Osteocyte (in vitro differentiated cells): ENCODE results near the gene MAGOH. TPM values are rescaled to one million over a fixed set of nuclear protein-coding genes. Genes with fewer than 3 reads are reported as not detected.
"Not testable (repeated sequence)": the region's sequence is repeated elsewhere in the genome, so short reads cannot be mapped to it uniquely, and the experiment has no call there.

Source experiments
- DNase-seq: peaks from one replicate; pipeline ENCODE4 v3.0.0; 2021; ENCODE audit warnings: mixed read lengths; ENCODE audit not compliant: unreplicated experiment; ENCODE audit errors: extremely low spot score
- H3K27ac Mint-ChIP-seq: one replicate; pipeline ENCODE4 v1.8.0; 2021; ENCODE audit warnings: mild to moderate bottlenecking, mixed read lengths; ENCODE audit not compliant: unreplicated experiment
- H3K27me3 Mint-ChIP-seq: one replicate; pipeline ENCODE4 v1.8.0; 2021; ENCODE audit warnings: mixed read lengths; ENCODE audit not compliant: unreplicated experiment
- H3K36me3 Mint-ChIP-seq: one replicate; pipeline ENCODE4 v1.8.0; 2021; ENCODE audit warnings: mixed read lengths; ENCODE audit not compliant: unreplicated experiment
- H3K4me1 Mint-ChIP-seq: one replicate; pipeline ENCODE4 v1.8.0; 2021; ENCODE audit warnings: mixed read lengths; ENCODE audit not compliant: unreplicated experiment
- H3K4me3 Mint-ChIP-seq: one replicate; pipeline ENCODE4 v1.8.0; 2021; ENCODE audit warnings: mild to moderate bottlenecking, moderate library complexity, mixed read lengths; ENCODE audit not compliant: unreplicated experiment
- H3K9me3 Mint-ChIP-seq: one replicate; pipeline ENCODE4 v1.8.0; 2021; ENCODE audit warnings: mixed read lengths; ENCODE audit not compliant: unreplicated experiment
- total RNA-seq: library from RNA; stranded (reverse); gene quantifications from 2 replicates; pipeline ENCODE4 v1.2.1, GENCODE V29; 2021
- TF ChIP-seq, protein P1 (sequence below): fragments of 200-600 bp; sonication (generic); IDR thresholded peaks from 2 replicates; pipeline ENCODE4 v1.5.0; 2021; ENCODE audit warnings: antibody characterized with exemption, mild to moderate bottlenecking, moderate library complexity

MAGOH gene
- total RNA-seq, 1 donor from 2014 or later: 37.7 TPM

GRCh38 chr1:53284224-53285020 lies 46.1 kb upstream of the MAGOH start:
- Mint-ChIP-seq H3K36me3 (no peaks in the 10 kb centered on the region), H3K4me3 (no peak overlapping the region), H3K27ac (no peak overlapping the region), H3K27me3 (no peaks in the 10 kb centered on the region), H3K4me1 (no peaks in the 10 kb centered on the region), H3K9me3 (no peaks in the 10 kb centered on the region)
- no peak for DNase-seq
- TF ChIP-seq, protein P1, sequence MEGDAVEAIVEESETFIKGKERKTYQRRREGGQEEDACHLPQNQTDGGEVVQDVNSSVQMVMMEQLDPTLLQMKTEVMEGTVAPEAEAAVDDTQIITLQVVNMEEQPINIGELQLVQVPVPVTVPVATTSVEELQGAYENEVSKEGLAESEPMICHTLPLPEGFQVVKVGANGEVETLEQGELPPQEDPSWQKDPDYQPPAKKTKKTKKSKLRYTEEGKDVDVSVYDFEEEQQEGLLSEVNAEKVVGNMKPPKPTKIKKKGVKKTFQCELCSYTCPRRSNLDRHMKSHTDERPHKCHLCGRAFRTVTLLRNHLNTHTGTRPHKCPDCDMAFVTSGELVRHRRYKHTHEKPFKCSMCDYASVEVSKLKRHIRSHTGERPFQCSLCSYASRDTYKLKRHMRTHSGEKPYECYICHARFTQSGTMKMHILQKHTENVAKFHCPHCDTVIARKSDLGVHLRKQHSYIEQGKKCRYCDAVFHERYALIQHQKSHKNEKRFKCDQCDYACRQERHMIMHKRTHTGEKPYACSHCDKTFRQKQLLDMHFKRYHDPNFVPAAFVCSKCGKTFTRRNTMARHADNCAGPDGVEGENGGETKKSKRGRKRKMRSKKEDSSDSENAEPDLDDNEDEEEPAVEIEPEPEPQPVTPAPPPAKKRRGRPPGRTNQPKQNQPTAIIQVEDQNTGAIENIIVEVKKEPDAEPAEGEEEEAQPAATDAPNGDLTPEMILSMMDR: no peak

- H3K4me3 Mint-ChIP-seq, H3K4me1 Mint-ChIP-seq, H3K36me3 Mint-ChIP-seq, H3K27me3 Mint-ChIP-seq, DNase-seq, H3K9me3 Mint-ChIP-seq, H3K27ac Mint-ChIP-seq: not testable (repeated sequence)
These were observed 44.8 kb upstream of the MAGOH start for GRCh38 chr1:53283156-53283555.

DNA sequence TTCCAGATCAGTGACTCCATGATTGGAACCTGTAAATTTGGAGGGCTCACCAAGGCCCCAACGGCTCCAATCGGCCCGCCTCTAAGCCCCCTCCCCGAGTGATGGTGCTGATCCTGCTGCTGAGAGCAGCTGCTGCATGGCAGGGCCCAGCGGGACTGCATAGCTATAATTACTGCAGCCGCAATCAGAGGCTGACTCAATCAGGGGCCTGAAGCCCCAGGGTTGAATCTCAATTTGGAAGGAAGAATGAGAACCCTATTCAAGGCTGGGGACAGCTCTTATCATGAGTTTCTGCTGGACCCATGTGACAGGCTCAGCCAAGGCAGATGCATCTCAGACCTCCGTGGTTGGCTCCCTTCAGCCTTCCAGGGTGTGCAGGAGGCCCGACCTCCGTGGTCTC lies 42.8 kb upstream of the MAGOH start:
- DNase-seq: no peak
- Mint-ChIP-seq H3K9me3 (no peaks in the 10 kb centered on the region), H3K4me3 (no peak overlapping the region), H3K27ac (no peak overlapping the region), H3K4me1 (no peaks in the 10 kb centered on the region), H3K36me3 (no peaks in the 10 kb centered on the region), H3K27me3 (no peaks in the 10 kb centered on the region)
- TF ChIP-seq, protein P1: no peak

GRCh38 chr1:53280496-53280895 lies 42.2 kb upstream of the MAGOH start:
- Mint-ChIP-seq H3K36me3 (no peaks in the 10 kb centered on the region), H3K4me3 (no peak overlapping the region), H3K27ac (no peak overlapping the region), H3K4me1 (no peaks in the 10 kb centered on the region), H3K9me3 (no peaks in the 10 kb centered on the region), H3K27me3 (no peaks in the 10 kb centered on the region)
- TF ChIP-seq, protein P1: no peak
- no peak for DNase-seq

DNA sequence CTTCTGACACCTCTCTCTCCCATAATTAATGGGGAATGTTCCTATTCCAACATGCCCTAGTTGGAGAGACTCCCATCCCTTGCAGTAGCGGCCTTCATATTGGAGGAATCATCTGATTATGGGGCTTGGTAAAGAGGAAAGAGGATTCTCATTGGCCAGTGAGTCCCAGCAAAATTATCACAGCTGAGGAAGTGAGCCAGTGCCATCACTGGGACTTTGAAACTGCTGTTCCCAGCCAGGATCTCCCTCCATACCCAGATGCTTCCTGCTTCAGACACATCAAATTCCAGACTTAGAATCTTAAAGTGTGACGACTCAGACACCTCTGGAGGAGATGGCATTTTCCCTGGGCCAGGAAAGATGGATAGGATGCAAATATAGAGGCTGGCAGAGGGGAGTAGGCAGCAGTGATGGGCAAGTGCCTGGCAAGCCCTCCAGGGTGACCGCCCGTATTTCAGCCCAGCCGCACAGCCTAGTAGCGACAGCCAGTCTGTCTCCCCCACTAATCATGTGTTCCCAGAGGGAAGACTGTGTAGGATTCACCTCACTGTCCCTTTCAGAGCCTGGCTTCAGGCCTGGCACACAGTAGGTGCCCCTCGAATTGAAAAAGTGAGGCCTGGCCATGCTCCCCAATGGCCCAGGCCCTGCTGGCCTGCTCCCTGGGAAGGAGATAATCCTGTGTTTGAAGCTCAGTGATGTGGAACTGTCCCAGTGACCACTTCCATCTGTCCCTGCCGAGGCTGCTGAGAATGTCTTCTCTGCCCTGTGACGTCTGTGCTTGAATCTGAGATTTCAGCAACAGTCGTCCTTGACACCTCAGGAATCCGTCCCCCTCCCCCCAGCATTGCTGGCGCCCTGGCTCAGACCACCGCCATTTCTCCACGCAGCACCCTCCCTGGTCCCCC lies 41.2 kb upstream of the MAGOH start:
- H3K27ac Mint-ChIP-seq: no peak overlapping the region
- H3K9me3 Mint-ChIP-seq: no peaks in the 10 kb centered on the region

More for the DNA sequence above, 41.2 kb upstream of the MAGOH start:
- no peaks in the 10 kb centered on the region for H3K27me3 Mint-ChIP-seq
- TF ChIP-seq, protein P1: no peak
- no peaks in the 10 kb centered on the region for H3K36me3 Mint-ChIP-seq
- H3K4me3 Mint-ChIP-seq: no peak overlapping the region
- no peak for DNase-seq
- no peaks in the 10 kb centered on the region for H3K4me1 Mint-ChIP-seq
